ENCODE measurements around the gene GALNT6. TPM values are rescaled to one million over a fixed set of nuclear protein-coding genes. Genes with fewer than 3 reads are reported as not detected.

GALNT6 gene
- total and polyA plus RNA-seq, 2 donors (not counting 3 experiments of a cell fraction or from before 2014, with no cell fraction given): 18.7 to 39.2 TPM

DNA sequence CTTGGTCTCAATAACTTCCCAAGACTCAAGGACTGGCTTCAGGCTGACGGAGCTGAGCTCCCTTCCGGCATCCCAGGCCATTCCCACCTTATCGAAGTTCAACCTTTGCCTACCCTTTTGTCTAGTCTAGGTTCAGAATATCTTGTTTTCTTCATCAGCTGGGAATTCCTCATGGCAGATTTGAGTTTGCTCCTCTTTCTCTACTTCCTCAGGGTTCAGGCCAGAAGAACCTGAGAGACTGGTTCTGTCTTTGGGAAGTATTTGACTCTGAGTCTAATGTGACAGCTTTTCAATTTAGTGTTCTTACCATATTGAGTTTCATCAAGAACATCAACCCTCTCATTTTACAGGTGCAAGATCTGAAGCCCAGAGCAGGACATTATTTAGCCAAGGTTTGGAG lies 69.3 kb downstream of the GALNT6 start:
- Histone ChIP-seq H3K27me3 (ENCODE audit: control insufficient read depth in 2 of 2, insufficient read depth in 2 of 2, low read length in 2 of 2) (peaks cover 0 to 2% of the 10 kb centered on the region in 2 experiments), H3K36me3 (ENCODE audit: control insufficient read depth in 2 of 2, extremely low read depth in 1 of 2, insufficient read depth in 2 of 2, low read length in 2 of 2) (no peaks in the 10 kb centered on the region), H3K4me1 (ENCODE audit: control insufficient read depth, extremely low read depth, insufficient read depth, low read length) (no peaks in the 10 kb centered on the region), H2AFZ (ENCODE audit: low read depth, low read length) (no peak overlapping the region), H3K9me3 (replicated peaks; ENCODE audit: control insufficient read depth, insufficient read depth, low read length) (no peaks in the 10 kb centered on the region), H3K9ac (replicated peaks; ENCODE audit: extremely low read depth, insufficient read depth, low read length) (no peak overlapping the region), H3K79me2 (ENCODE audit: control insufficient read depth, insufficient read depth, low read length) (no peaks in the 10 kb centered on the region), H3K4me2 (ENCODE audit: insufficient read depth, low read length) (no peak overlapping the region), H3K9me1 (replicated peaks; ENCODE audit: control insufficient read depth, extremely low read depth, insufficient read depth, low read length) (no peaks in the 10 kb centered on the region), H4K20me1 (replicated peaks; ENCODE audit: control insufficient read depth, extremely low read depth, insufficient read depth, low read length) (no peaks in the 10 kb centered on the region), H3K4me3 (replicated peaks in 1 of 3; ENCODE audit: insufficient read depth in 1 of 3, low read depth in 1 of 3, low read length in 3 of 3) (no peak overlapping the region), H3K27ac (ENCODE audit: insufficient read depth, low read depth, low read length) (no peak overlapping the region)
- dilution Hi-C loops (cut with MboI; ENCODE audit: extremely low pct_ligation_motif_present, low sequenced_read_pairs) (no loop called here), intact Hi-C loops (cut with micrococcal nuclease) (no loop called here)
- DNase-seq (ENCODE audit: low read depth, low spot score): no peak
- CTCF ChIA-PET: interaction anchor here (2.5 kb wide), 1 partner anchor 19 kb away, joined by 14 read pairs; no protein-coding TSS in a partner anchor
- POLR2A ChIA-PET: no interaction called here
- TF ChIP-seq, protein P1, sequence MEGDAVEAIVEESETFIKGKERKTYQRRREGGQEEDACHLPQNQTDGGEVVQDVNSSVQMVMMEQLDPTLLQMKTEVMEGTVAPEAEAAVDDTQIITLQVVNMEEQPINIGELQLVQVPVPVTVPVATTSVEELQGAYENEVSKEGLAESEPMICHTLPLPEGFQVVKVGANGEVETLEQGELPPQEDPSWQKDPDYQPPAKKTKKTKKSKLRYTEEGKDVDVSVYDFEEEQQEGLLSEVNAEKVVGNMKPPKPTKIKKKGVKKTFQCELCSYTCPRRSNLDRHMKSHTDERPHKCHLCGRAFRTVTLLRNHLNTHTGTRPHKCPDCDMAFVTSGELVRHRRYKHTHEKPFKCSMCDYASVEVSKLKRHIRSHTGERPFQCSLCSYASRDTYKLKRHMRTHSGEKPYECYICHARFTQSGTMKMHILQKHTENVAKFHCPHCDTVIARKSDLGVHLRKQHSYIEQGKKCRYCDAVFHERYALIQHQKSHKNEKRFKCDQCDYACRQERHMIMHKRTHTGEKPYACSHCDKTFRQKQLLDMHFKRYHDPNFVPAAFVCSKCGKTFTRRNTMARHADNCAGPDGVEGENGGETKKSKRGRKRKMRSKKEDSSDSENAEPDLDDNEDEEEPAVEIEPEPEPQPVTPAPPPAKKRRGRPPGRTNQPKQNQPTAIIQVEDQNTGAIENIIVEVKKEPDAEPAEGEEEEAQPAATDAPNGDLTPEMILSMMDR (IDR thresholded peaks at IDR 0.05; ENCODE audit: extremely low read depth in 1 of 2, insufficient read depth in 1 of 2, low read depth in 1 of 2, low read length in 2 of 2): no peak
- TF ChIP-seq JUN (IDR thresholded peaks at IDR 0.05; ENCODE audit: borderline replicate concordance, insufficient read depth, insufficient read length, low read depth) (no peak), POLR2AphosphoS5 (IDR thresholded peaks at IDR 0.05; ENCODE audit: insufficient read depth, low read depth, low read length) (no peak), POLR2A (IDR thresholded peaks at IDR 0.05; ENCODE audit: low read depth, low read length) (no peak), FOS (IDR thresholded peaks at IDR 0.05; ENCODE audit: borderline replicate concordance, insufficient read depth, low read length) (no peak), EZH2 (IDR thresholded peaks at IDR 0.05; ENCODE audit: borderline replicate concordance, low read depth, low read length, severe bottlenecking) (no peak), MYC (IDR thresholded peaks at IDR 0.05; ENCODE audit: low read depth, low read length) (no peak), GATA2 (IDR thresholded peaks at IDR 0.05; ENCODE audit: insufficient read depth, insufficient read length, low read depth, low read length) (no peak)
- TF ChIP-seq, protein P2, sequence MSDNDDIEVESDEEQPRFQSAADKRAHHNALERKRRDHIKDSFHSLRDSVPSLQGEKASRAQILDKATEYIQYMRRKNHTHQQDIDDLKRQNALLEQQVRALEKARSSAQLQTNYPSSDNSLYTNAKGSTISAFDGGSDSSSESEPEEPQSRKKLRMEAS (IDR thresholded peaks at IDR 0.05; ENCODE audit: insufficient read depth, insufficient read length): no peak
- no TSS peak for BruUV-seq (replicated peaks)
- FAIRE-seq: no peak
